ENCODE measurements around the gene ZNF532. TPM values are rescaled to one million over a fixed set of nuclear protein-coding genes. Genes with fewer than 3 reads are reported as not detected.

Gene ZNF532
- total and polyA plus RNA-seq, 2 donors from 2014 or later = 5.7 to 76.3 TPM

DNA sequence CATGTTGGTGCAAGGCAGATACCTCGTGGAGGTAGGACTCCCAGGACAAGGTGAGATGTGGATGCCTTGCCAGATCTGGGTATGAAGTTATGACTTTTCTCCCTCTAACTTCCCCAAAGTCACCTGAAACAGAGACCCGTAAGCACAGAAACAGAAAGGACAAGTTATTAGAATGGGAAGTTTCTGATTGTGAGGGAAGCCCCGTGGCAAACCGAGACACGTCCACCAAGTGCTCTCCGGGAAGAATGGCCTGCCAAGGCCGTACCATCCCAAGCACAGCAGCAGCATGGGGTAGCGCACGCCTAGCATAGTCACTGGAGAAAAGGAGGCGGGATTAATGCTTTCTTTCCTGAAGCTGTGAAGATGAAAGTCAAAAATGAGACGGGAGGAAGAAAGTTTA, 110.6 kb downstream of the ZNF532 start:
- H3K36me3 ChIP-seq (ENCODE audit: control insufficient read depth in 2 of 3, insufficient read depth in 3 of 3, low read length in 3 of 3) = peaks cover 5 to 12% (median 5%) of the 10 kb centered on the region in 3 donors
- H3K9ac ChIP-seq (ENCODE audit: low read length in 3 of 3) = no peak overlapping the region
- no peak for FAIRE-seq
- H3K4me1 ChIP-seq (ENCODE audit: control insufficient read depth in 2 of 3, insufficient read depth in 2 of 3, low read depth in 1 of 3, low read length in 3 of 3) = peaks cover 0 to 5% (median 2%) of the 10 kb centered on the region in 3 donors
- H3K27me3 ChIP-seq (ENCODE audit: control insufficient read depth, insufficient read depth, low read length) = no peaks in the 10 kb centered on the region
- no peaks in the 10 kb centered on the region for H3K9me3 ChIP-seq (ENCODE audit: control insufficient read depth in 2 of 3, insufficient read depth in 1 of 3, low read length in 3 of 3)
- DNase-seq = no peak
- H3K4me3 ChIP-seq (ENCODE audit: low read length in 3 of 3) = no peak overlapping the region
- intact Hi-C loops (cut with DNase I) = no loop called here
- H3K27ac ChIP-seq (ENCODE audit: low read depth in 2 of 2, low read length in 2 of 2) = peak overlapping the region in 1 of 2 donors; percentile 11
- TF ChIP-seq, protein P1, sequence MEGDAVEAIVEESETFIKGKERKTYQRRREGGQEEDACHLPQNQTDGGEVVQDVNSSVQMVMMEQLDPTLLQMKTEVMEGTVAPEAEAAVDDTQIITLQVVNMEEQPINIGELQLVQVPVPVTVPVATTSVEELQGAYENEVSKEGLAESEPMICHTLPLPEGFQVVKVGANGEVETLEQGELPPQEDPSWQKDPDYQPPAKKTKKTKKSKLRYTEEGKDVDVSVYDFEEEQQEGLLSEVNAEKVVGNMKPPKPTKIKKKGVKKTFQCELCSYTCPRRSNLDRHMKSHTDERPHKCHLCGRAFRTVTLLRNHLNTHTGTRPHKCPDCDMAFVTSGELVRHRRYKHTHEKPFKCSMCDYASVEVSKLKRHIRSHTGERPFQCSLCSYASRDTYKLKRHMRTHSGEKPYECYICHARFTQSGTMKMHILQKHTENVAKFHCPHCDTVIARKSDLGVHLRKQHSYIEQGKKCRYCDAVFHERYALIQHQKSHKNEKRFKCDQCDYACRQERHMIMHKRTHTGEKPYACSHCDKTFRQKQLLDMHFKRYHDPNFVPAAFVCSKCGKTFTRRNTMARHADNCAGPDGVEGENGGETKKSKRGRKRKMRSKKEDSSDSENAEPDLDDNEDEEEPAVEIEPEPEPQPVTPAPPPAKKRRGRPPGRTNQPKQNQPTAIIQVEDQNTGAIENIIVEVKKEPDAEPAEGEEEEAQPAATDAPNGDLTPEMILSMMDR (IDR thresholded peaks at IDR 0.05; ENCODE audit: borderline replicate concordance, extremely low read depth, insufficient read depth) = no peak

- Histone ChIP-seq H3K27ac (ENCODE audit: low read depth in 2 of 2, low read length in 2 of 2) (peak overlapping the region; percentile 11 to 17), H3K9ac (ENCODE audit: low read length in 3 of 3) (peak overlapping the region in 1 of 3 donors; percentile 38), H3K27me3 (ENCODE audit: control insufficient read depth, insufficient read depth, low read length) (no peaks in the 10 kb centered on the region), H3K4me3 (ENCODE audit: low read length in 3 of 3) (peak overlapping the region in 1 of 3 donors; percentile 0), H3K4me1 (ENCODE audit: control insufficient read depth in 2 of 3, insufficient read depth in 2 of 3, low read depth in 1 of 3, low read length in 3 of 3) (peaks cover 0 to 5% (median 2%) of the 10 kb centered on the region in 3 donors), H3K36me3 (ENCODE audit: control insufficient read depth in 2 of 3, insufficient read depth in 3 of 3, low read length in 3 of 3) (peaks cover 5 to 13% (median 5%) of the 10 kb centered on the region in 3 donors), H3K9me3 (ENCODE audit: control insufficient read depth in 2 of 3, insufficient read depth in 1 of 3, low read length in 3 of 3) (no peaks in the 10 kb centered on the region)
- DNase-seq (no peak), FAIRE-seq (peak; percentile 41)
- TF ChIP-seq, protein P1 (IDR thresholded peaks at IDR 0.05; ENCODE audit: borderline replicate concordance, extremely low read depth, insufficient read depth) = no peak
- intact Hi-C loops (cut with DNase I) = no loop called here
These were observed 111.1 kb downstream of the ZNF532 start for GRCh38 chr18:58975781-58976180.

DNA sequence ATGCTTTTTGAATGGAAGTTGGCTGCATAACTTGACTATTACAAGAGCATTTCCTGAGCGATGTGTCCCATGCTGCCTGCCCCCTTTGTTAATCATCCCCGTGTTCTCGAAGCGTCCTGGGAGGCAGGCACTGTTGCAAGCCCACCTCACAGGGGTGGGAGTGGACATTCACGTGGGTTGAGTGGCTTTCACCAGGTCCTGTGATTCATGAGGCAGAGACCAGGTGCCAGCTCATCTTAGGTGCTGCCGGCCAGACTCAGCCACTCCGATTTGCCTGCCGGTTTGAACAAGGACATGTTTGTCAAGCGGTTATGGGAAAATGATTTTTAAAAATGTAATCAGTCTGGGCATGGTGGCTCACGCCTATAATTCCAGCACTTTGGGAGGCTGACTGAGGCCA, 112.5 kb downstream of the ZNF532 start:
- DNase-seq = no peak
- intact Hi-C loops (cut with DNase I) = no loop called here
- H3K4me1 ChIP-seq (ENCODE audit: control insufficient read depth in 2 of 3, insufficient read depth in 2 of 3, low read depth in 1 of 3, low read length in 3 of 3) = peaks cover 0 to 2% (median 0%) of the 10 kb centered on the region in 3 donors
- FAIRE-seq = no peak
- TF ChIP-seq, protein P1 (IDR thresholded peaks at IDR 0.05; ENCODE audit: borderline replicate concordance, extremely low read depth, insufficient read depth) = no peak
- no peak overlapping the region for H3K9ac ChIP-seq (ENCODE audit: low read length in 3 of 3)
- H3K27me3 ChIP-seq (ENCODE audit: control insufficient read depth, insufficient read depth, low read length) = no peaks in the 10 kb centered on the region
- no peak overlapping the region for H3K4me3 ChIP-seq (ENCODE audit: low read length in 3 of 3)
- peaks cover 9 to 21% (median 12%) of the 10 kb centered on the region in 3 donors for H3K36me3 ChIP-seq (ENCODE audit: control insufficient read depth in 2 of 3, insufficient read depth in 3 of 3, low read length in 3 of 3)
- H3K9me3 ChIP-seq (ENCODE audit: control insufficient read depth in 2 of 3, insufficient read depth in 1 of 3, low read length in 3 of 3) = no peaks in the 10 kb centered on the region
- peak overlapping the region in 1 of 2 donors; percentile 23 for H3K27ac ChIP-seq (ENCODE audit: low read depth in 2 of 2, low read length in 2 of 2)

GRCh38 chr18:58977801-58978200, 113.1 kb downstream of the ZNF532 start:
- H3K4me1 ChIP-seq (ENCODE audit: control insufficient read depth in 2 of 3, insufficient read depth in 2 of 3, low read depth in 1 of 3, low read length in 3 of 3) = peaks cover 0 to 2% (median 0%) of the 10 kb centered on the region in 3 donors
- H3K4me3 ChIP-seq (ENCODE audit: low read length in 3 of 3) = no peak overlapping the region
- no peaks in the 10 kb centered on the region for H3K9me3 ChIP-seq (ENCODE audit: control insufficient read depth in 2 of 3, insufficient read depth in 1 of 3, low read length in 3 of 3)
- TF ChIP-seq, protein P1 (IDR thresholded peaks at IDR 0.05; ENCODE audit: borderline replicate concordance, extremely low read depth, insufficient read depth) = no peak
- no peak for DNase-seq
- no peak overlapping the region for H3K9ac ChIP-seq (ENCODE audit: low read length in 3 of 3)
- H3K27ac ChIP-seq (ENCODE audit: low read depth in 2 of 2, low read length in 2 of 2) = no peak overlapping the region
- FAIRE-seq = no peak
- intact Hi-C loops (cut with DNase I) = no loop called here
- H3K27me3 ChIP-seq (ENCODE audit: control insufficient read depth, insufficient read depth, low read length) = no peaks in the 10 kb centered on the region
- H3K36me3 ChIP-seq (ENCODE audit: control insufficient read depth in 2 of 3, insufficient read depth in 3 of 3, low read length in 3 of 3) = peaks cover 9 to 25% (median 12%) of the 10 kb centered on the region in 3 donors
